MCF 10A (cell line): ENCODE results near the gene KCNK4. TPM values are rescaled to one million over a fixed set of nuclear protein-coding genes. Genes with fewer than 3 reads are reported as not detected.

Experiments
- BruUV-seq: library from RNA; stranded (reverse); fragments of 400-500 nt; replicated peaks from 2 replicates; lab custom pipeline; 2021; lab: Mats Ljungman, UMichigan
- CTCF ChIA-PET: fragments of 300-600 bp; sonication (Branson Sonifier 250); formaldehyde crosslinking; extraction: SDS; loops from one replicate; lab custom pipeline; 2021; ENCODE audit warnings: antibody characterized with exemption, inconsistent platforms; lab: Yijun Ruan, JAX
- POLR2A ChIA-PET: fragments of 300-600, 350-650 bp; sonication (Branson Sonifier 250); formaldehyde crosslinking; extraction: SDS; loops from one replicate; lab custom pipeline; 2020; ENCODE audit warnings: antibody characterized with exemption, inconsistent platforms; lab: Yijun Ruan, JAX
- DNase-seq: peaks from one replicate; pipeline ENCODE4 v3.0.0-alpha.2; 2018; ENCODE audit not compliant: unreplicated experiment
- H3K27ac Mint-ChIP-seq: one replicate; pipeline ENCODE4 v1.8.0; 2022; ENCODE audit warnings: mild to moderate bottlenecking, low read depth, mixed read lengths; ENCODE audit not compliant: unreplicated experiment
- H3K27me3 Mint-ChIP-seq: one replicate; pipeline ENCODE4 v1.8.0; 2022; ENCODE audit warnings: mixed read lengths; ENCODE audit not compliant: insufficient read depth, unreplicated experiment
- H3K36me3 Mint-ChIP-seq: one replicate; pipeline ENCODE4 v1.8.0; 2022; ENCODE audit warnings: mild to moderate bottlenecking, moderate library complexity, mixed read lengths; ENCODE audit not compliant: insufficient read depth, unreplicated experiment
- H3K4me1 Mint-ChIP-seq: one replicate; pipeline ENCODE4 v1.8.0; 2022; ENCODE audit warnings: mixed read lengths; ENCODE audit not compliant: insufficient read depth, unreplicated experiment
- H3K4me3 Mint-ChIP-seq: one replicate; pipeline ENCODE4 v1.8.0; 2022; ENCODE audit warnings: mild to moderate bottlenecking, moderate library complexity, mixed read lengths; ENCODE audit not compliant: unreplicated experiment
- H3K9me3 Mint-ChIP-seq: one replicate; pipeline ENCODE4 v1.8.0; 2022; ENCODE audit warnings: mixed read lengths; ENCODE audit not compliant: unreplicated experiment
- intact Hi-C: fragments of 100-400 bp; cut with micrococcal nuclease; formaldehyde crosslinking; loops from 2 replicates; pipeline ENCODE4 v1.14.1; 2022
- total RNA-seq: library from RNA; stranded (reverse); gene quantifications from 2 replicates; pipeline ENCODE4 v1.2.3, GENCODE V29; 2022
- TF ChIP-seq, protein P1 (sequence below): fragments of 200-600 bp; IDR thresholded peaks from one replicate; pipeline ENCODE4 v1.8.0; 2022; ENCODE audit warnings: antibody characterized with exemption, mild to moderate bottlenecking; ENCODE audit not compliant: unreplicated experiment

KCNK4 gene
- total RNA-seq, 1 experiment from 2014 or later = not detected

DNA sequence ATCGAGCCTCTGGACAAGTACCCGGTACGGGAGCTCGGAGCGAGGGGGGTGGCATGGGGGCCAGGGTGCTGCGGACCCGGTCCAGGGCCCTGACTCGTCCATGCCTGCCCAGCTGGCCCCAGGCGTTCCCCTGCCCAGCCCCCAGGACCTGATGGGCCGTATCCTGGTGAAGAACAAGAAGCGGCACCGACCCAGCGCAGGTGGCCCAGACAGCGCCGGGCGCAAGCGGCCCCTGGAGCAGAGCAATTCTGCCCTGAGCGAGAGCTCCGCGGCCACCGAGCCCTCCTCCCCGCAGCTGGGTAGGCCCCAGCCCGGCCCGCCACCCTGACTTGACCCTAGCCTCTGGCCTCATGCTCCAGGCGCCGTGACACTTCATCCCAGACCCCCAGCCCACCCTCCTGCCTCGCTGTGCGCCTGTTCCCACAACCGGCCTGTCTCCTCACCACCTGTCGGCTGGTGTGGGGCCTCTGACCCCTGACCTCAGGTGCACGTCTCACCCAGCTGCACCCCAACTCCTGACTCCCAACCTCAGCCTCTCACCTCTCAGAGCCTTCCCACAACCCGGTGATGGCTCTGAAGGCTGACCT lies 32.1 kb upstream of the KCNK4 start:
- BruUV-seq = no TSS peak
- TF ChIP-seq, protein P1, sequence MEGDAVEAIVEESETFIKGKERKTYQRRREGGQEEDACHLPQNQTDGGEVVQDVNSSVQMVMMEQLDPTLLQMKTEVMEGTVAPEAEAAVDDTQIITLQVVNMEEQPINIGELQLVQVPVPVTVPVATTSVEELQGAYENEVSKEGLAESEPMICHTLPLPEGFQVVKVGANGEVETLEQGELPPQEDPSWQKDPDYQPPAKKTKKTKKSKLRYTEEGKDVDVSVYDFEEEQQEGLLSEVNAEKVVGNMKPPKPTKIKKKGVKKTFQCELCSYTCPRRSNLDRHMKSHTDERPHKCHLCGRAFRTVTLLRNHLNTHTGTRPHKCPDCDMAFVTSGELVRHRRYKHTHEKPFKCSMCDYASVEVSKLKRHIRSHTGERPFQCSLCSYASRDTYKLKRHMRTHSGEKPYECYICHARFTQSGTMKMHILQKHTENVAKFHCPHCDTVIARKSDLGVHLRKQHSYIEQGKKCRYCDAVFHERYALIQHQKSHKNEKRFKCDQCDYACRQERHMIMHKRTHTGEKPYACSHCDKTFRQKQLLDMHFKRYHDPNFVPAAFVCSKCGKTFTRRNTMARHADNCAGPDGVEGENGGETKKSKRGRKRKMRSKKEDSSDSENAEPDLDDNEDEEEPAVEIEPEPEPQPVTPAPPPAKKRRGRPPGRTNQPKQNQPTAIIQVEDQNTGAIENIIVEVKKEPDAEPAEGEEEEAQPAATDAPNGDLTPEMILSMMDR = no peak
- CTCF ChIA-PET = interaction anchor here (0.9 to 1.1 kb wide), 2 partner anchors 32 to 96 kb away, joined by 4 read pairs; no protein-coding TSS in a partner anchor
- Mint-ChIP-seq H3K4me1 (peaks cover 6% of the 10 kb centered on the region), H3K9me3 (no peaks in the 10 kb centered on the region), H3K27me3 (no peaks in the 10 kb centered on the region), H3K27ac (peak overlapping the region; percentile 3), H3K4me3 (no peak overlapping the region), H3K36me3 (peaks cover 38% of the 10 kb centered on the region)
- POLR2A ChIA-PET = interaction anchor here (1.2 kb wide), 1 partner anchor 9 kb away, joined by 3 read pairs; no protein-coding TSS in a partner anchor
- intact Hi-C loops = no loop called here
- no peak for DNase-seq

GRCh38 chr11:64259533-64260067 lies 31.5 kb upstream of the KCNK4 start:
- no peak for DNase-seq
- POLR2A ChIA-PET = interaction anchor here (1.2 kb wide), 1 partner anchor 9 kb away, joined by 3 read pairs; no protein-coding TSS in a partner anchor

GRCh38 chr11:64260147-64260708 lies 30.9 kb upstream of the KCNK4 start:
- TF ChIP-seq, protein P1 = no peak
- no peaks in the 10 kb centered on the region for H3K27me3 Mint-ChIP-seq
- H3K27ac Mint-ChIP-seq = no peak overlapping the region
- intact Hi-C loops = no loop called here
- no peak overlapping the region for H3K4me3 Mint-ChIP-seq
- CTCF ChIA-PET = interaction anchor here (1.1 kb wide), 1 partner anchor 95 kb away, joined by 4 read pairs; no protein-coding TSS in a partner anchor
- DNase-seq = no peak
- POLR2A ChIA-PET = interaction anchor here (1.7 kb wide), 1 partner anchor 10 kb away, joined by 6 read pairs; no protein-coding TSS in a partner anchor
- peaks cover 6% of the 10 kb centered on the region for H3K4me1 Mint-ChIP-seq
- peaks cover 50% of the 10 kb centered on the region for H3K36me3 Mint-ChIP-seq
- BruUV-seq = no TSS peak
- H3K9me3 Mint-ChIP-seq = no peaks in the 10 kb centered on the region

More at GRCh38 chr11:64259533-64260067, 31.5 kb upstream of the KCNK4 start:
- Mint-ChIP-seq H3K27me3 (no peaks in the 10 kb centered on the region), H3K9me3 (no peaks in the 10 kb centered on the region), H3K4me3 (no peak overlapping the region), H3K27ac (peak overlapping the region; percentile 3), H3K4me1 (peaks cover 6% of the 10 kb centered on the region), H3K36me3 (peaks cover 44% of the 10 kb centered on the region)
- BruUV-seq = no TSS peak
- CTCF ChIA-PET = interaction anchor here (1.1 kb wide), 1 partner anchor 95 kb away, joined by 4 read pairs; no protein-coding TSS in a partner anchor
- intact Hi-C loops = no loop called here
- TF ChIP-seq, protein P1 = no peak

- no TSS peak for BruUV-seq
- H3K36me3 Mint-ChIP-seq = peaks cover 54% of the 10 kb centered on the region
- no peak overlapping the region for H3K27ac Mint-ChIP-seq
- intact Hi-C loops = no loop called here
- H3K4me3 Mint-ChIP-seq = no peak overlapping the region
- no peak for DNase-seq
- H3K27me3 Mint-ChIP-seq = no peaks in the 10 kb centered on the region
- TF ChIP-seq, protein P1 = no peak
- H3K4me1 Mint-ChIP-seq = peaks cover 10% of the 10 kb centered on the region
- no peaks in the 10 kb centered on the region for H3K9me3 Mint-ChIP-seq
- ChIA-PET POLR2A (interaction anchor here (1.7 kb wide), 1 partner anchor 9 kb away, joined by 6 read pairs; no protein-coding TSS in a partner anchor), CTCF (interaction anchor here (3.3 kb wide), 1 partner anchor 11 kb away, joined by 14 read pairs; the partner anchor contains the start of gene PLCB3)
Measured at GRCh38 chr11:64261556-64262080, 29.5 kb upstream of the KCNK4 start.
